Measurements from ENCODE around the gene BMPER. TPM values are rescaled to one million over a fixed set of nuclear protein-coding genes. Genes with fewer than 3 reads are reported as not detected.

The BMPER gene
- total and polyA plus RNA-seq, 3 donors from 2014 or later, result 1.7 to 2.8 (median 2.4) TPM

DNA sequence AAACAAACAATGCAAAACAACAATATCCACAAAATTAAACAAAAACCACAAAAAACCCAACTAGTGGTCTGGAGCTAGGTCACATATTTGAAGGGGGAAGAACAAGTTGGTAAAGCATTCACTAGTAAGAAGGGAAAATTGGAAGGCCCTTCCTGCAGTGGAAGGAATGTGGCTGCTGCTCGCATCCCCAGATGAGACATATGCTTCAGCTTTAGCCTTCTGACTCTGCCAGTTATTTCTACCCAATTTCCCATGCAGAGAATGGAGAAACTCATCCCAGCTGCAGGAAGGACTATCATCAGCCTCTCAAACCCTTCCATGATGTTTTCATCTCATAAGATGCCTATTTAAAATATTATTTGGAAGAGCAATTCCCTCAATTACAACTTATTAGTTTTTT, 176.6 kb downstream of the BMPER start:
- no peak for DNase-seq
- 89 to 95% methylated on average over 1 of the region's 1 CpG for WGBS, 2 donors
- intact Hi-C loops (cut with DNase I; ENCODE audit: low total_unique reads), result no loop called here

DNA sequence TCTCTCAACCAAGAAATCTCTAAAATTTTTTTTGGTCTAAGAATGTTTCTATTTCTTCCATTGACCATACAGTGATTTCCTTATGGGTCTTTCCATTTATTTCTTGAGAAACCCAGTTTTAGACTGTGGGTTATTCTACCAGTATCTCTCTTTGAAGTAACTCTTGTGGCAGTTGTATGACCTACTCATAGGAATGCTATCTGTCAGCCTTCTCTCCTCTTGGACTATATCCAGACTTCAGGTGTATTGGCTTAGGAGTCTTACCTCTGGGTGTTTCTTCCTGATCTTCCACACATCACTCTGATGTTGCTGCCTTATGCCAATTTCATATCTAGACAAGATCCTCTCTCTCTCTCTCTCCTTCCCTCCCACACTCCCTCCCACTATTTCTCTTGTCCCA, 178.1 kb downstream of the BMPER start:
- Histone ChIP-seq H3K9me3 (no peaks in the 10 kb centered on the region), H3K4me1 (peaks cover 4% of the 10 kb centered on the region), H3K27ac (no peak overlapping the region), H3K27me3 (no peaks in the 10 kb centered on the region), H3K36me3 (ENCODE audit: low read depth, missing control alignments) (no peaks in the 10 kb centered on the region), H3K4me3 (no peak overlapping the region)
- intact Hi-C loops (cut with DNase I; ENCODE audit: low total_unique reads), result no loop called here
- no peak for TF ChIP-seq POLR2A (IDR thresholded peaks at IDR 0.05)
- TF ChIP-seq, protein P1, sequence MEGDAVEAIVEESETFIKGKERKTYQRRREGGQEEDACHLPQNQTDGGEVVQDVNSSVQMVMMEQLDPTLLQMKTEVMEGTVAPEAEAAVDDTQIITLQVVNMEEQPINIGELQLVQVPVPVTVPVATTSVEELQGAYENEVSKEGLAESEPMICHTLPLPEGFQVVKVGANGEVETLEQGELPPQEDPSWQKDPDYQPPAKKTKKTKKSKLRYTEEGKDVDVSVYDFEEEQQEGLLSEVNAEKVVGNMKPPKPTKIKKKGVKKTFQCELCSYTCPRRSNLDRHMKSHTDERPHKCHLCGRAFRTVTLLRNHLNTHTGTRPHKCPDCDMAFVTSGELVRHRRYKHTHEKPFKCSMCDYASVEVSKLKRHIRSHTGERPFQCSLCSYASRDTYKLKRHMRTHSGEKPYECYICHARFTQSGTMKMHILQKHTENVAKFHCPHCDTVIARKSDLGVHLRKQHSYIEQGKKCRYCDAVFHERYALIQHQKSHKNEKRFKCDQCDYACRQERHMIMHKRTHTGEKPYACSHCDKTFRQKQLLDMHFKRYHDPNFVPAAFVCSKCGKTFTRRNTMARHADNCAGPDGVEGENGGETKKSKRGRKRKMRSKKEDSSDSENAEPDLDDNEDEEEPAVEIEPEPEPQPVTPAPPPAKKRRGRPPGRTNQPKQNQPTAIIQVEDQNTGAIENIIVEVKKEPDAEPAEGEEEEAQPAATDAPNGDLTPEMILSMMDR (IDR thresholded peaks at IDR 0.05), result no peak
- DNase-seq, result no peak

More for the DNA sequence above, 176.6 kb downstream of the BMPER start:
- no peaks in the 10 kb centered on the region for H3K9me3 ChIP-seq
- no peak overlapping the region for H3K27ac ChIP-seq
- no peak overlapping the region for H3K4me3 ChIP-seq
- H3K4me1 ChIP-seq, result peaks cover 4% of the 10 kb centered on the region
- H3K36me3 ChIP-seq (ENCODE audit: low read depth, missing control alignments), result no peaks in the 10 kb centered on the region
- no peaks in the 10 kb centered on the region for H3K27me3 ChIP-seq
- TF ChIP-seq POLR2A (IDR thresholded peaks at IDR 0.05), result no peak
- TF ChIP-seq, protein P1 (IDR thresholded peaks at IDR 0.05), result no peak

DNA sequence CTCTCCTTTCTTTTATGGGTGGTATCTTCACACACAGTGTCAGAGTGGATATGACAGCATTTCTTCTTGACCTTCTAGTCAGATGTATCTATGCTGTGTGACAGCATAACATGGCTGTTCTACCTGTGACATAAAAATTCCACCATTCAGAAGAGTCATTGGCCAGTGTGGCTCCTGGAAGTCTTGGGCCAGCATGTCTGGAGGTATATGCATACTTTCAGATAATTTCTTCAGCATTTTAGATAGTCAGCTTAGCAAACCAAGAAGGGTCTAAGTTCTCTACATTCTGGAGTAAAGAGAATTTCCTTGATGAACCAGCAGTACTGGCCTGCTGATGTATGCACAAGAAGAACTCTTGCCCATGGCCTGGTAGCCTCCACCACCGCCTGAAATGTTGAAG, 179.3 kb downstream of the BMPER start:
- Histone ChIP-seq H3K27me3 (no peaks in the 10 kb centered on the region), H3K9me3 (no peaks in the 10 kb centered on the region), H3K4me1 (no peaks in the 10 kb centered on the region), H3K4me3 (no peak overlapping the region), H3K27ac (no peak overlapping the region), H3K36me3 (ENCODE audit: low read depth, missing control alignments) (no peaks in the 10 kb centered on the region)
- TF ChIP-seq, protein P1 (IDR thresholded peaks at IDR 0.05), result no peak
- TF ChIP-seq POLR2A (IDR thresholded peaks at IDR 0.05), result no peak
- no peak for DNase-seq
- intact Hi-C loops (cut with DNase I; ENCODE audit: low total_unique reads), result no loop called here
- 86 to 93% methylated on average over 1 of the region's 1 CpG for WGBS, 2 donors

DNA sequence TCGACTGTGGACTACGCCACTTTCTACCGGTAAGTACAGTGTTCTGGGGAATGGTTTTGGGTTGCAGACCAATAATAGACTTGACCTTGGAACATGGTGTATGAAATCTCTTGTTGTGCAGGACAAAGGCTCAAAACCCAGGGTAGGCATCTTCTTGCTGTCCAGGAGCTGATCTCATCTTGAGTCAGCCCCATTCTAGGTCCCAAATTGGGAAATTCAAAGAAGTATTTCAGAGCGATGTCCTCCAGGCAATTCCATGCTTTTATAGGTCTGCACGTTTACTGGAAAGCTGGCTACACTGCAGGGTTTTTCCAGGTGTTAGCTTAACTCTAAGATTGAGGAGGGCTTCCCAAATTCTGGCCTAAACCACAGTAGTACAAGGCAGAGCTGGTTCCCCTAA, 180.7 kb downstream of the BMPER start:
- no peaks in the 10 kb centered on the region for H3K4me1 ChIP-seq
- DNase-seq, result no peak
- intact Hi-C loops (cut with DNase I; ENCODE audit: low total_unique reads), result no loop called here
- no peaks in the 10 kb centered on the region for H3K36me3 ChIP-seq (ENCODE audit: low read depth, missing control alignments)
- H3K4me3 ChIP-seq, result no peak overlapping the region
- no peaks in the 10 kb centered on the region for H3K27me3 ChIP-seq
- no peak for TF ChIP-seq POLR2A (IDR thresholded peaks at IDR 0.05)
- TF ChIP-seq, protein P1 (IDR thresholded peaks at IDR 0.05), result no peak
- no peak overlapping the region for H3K27ac ChIP-seq
- H3K9me3 ChIP-seq, result no peaks in the 10 kb centered on the region
- 92 to 97% methylated on average over 5 of the region's 5 CpGs for WGBS, 2 donors

DNA sequence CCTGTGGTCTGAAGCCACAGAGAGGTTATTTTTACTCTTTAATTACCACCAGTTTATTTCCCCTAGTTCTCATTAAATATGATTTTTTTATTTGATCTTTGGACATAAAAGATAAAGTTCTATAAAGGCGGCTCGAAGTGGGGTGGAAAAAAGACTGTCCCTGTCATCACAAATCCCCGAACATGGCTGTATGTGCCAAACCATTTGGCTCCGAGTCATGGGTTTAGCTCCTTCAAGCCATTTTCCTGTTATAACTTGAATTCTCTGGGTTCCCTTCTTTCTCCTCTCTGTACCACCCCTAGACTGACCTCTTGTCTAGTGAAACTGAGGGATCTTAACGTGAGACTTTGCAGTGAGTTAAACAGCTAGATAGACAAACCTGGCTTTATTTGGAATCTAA, 181.6 kb downstream of the BMPER start:
- no peaks in the 10 kb centered on the region for H3K4me1 ChIP-seq
- no peaks in the 10 kb centered on the region for H3K27me3 ChIP-seq
- no peaks in the 10 kb centered on the region for H3K9me3 ChIP-seq
- H3K4me3 ChIP-seq, result no peak overlapping the region
- no peaks in the 10 kb centered on the region for H3K36me3 ChIP-seq (ENCODE audit: low read depth, missing control alignments)
- TF ChIP-seq POLR2A (IDR thresholded peaks at IDR 0.05), result no peak
- TF ChIP-seq, protein P1 (IDR thresholded peaks at IDR 0.05), result no peak
- DNase-seq, result no peak
- H3K27ac ChIP-seq, result no peak overlapping the region
- intact Hi-C loops (cut with DNase I; ENCODE audit: low total_unique reads), result no loop called here
- 69 to 77% methylated on average over 5 of the region's 5 CpGs for WGBS, 2 donors

Measured in testis (tissue), 3 donors.